CD4-positive, alpha-beta T cell treated with Interleukin-6 at 100 ng/mL for 8 hours (primary cell): ENCODE measurements around the gene PRDM15.

Experiments used
- DNase-seq: peaks from one replicate; pipeline ENCODE4 v3.0.0-alpha.2; 2020; ENCODE audit warnings: mixed read lengths, low spot score

Gene PRDM15

GRCh38 chr21:41864311-41865001, 14.7 kb downstream of the PRDM15 start:
- no peak for DNase-seq

- DNase-seq, result no peak
These were observed 15.8 kb downstream of the PRDM15 start for GRCh38 chr21:41863439-41863740.

GRCh38 chr21:41861987-41862386, 17.2 kb downstream of the PRDM15 start:
- DNase-seq, result no peak

- no peak for DNase-seq
These were observed 17.9 kb downstream of the PRDM15 start for GRCh38 chr21:41861255-41861654.

- DNase-seq, result no peak
These were observed 19.7 kb downstream of the PRDM15 start for GRCh38 chr21:41859297-41859980.

GRCh38 chr21:41858466-41859296, 20.5 kb downstream of the PRDM15 start:
- DNase-seq, result no peak

- DNase-seq, result no peak
These were observed 21.3 kb downstream of the PRDM15 start for GRCh38 chr21:41857771-41858300.

GRCh38 chr21:41856572-41856971, 22.6 kb downstream of the PRDM15 start:
- no peak for DNase-seq

GRCh38 chr21:41854426-41854995, 24.6 kb downstream of the PRDM15 start:
- DNase-seq, result no peak

- DNase-seq, result no peak
These were observed 26.2 kb downstream of the PRDM15 start for GRCh38 chr21:41852929-41853320.

GRCh38 chr21:41852151-41852928, 26.8 kb downstream of the PRDM15 start:
- DNase-seq, result no peak

GRCh38 chr21:41851090-41851790, 27.9 kb downstream of the PRDM15 start:
- DNase-seq, result no peak

- DNase-seq, result no peak
These were observed 29.1 kb downstream of the PRDM15 start for GRCh38 chr21:41850085-41850484.

- no peak for DNase-seq
These were observed 30.1 kb downstream of the PRDM15 start for GRCh38 chr21:41848958-41849580.

- no peak for DNase-seq
These were observed 30.6 kb downstream of the PRDM15 start for GRCh38 chr21:41848533-41848932.

- DNase-seq, result no peak
These were observed 31.9 kb downstream of the PRDM15 start for GRCh38 chr21:41847066-41847804.

- DNase-seq, result no peak
These were observed 32.6 kb downstream of the PRDM15 start for GRCh38 chr21:41846536-41846935.

- DNase-seq, result no peak
These were observed 33.2 kb downstream of the PRDM15 start for GRCh38 chr21:41846033-41846317.

- DNase-seq, result no peak
These were observed 33.7 kb downstream of the PRDM15 start for GRCh38 chr21:41845310-41846032.
